K562 (cell line): ENCODE data around the gene CD19. TPM values are rescaled to one million over a fixed set of nuclear protein-coding genes. Genes with fewer than 3 reads are reported as not detected.
A peak's percentile ranks its signal among the peaks of the same experiment; 100 is the strongest.

Source experiments
- ZNF146 ChIP-seq: IDR thresholded peaks from one replicate; pipeline ENCODE4 v1.6.1; 2018; ENCODE audit warnings: missing compliant biosample characterization; ENCODE audit not compliant: unreplicated experiment
- polyA plus RNA-seq, 8 experiments: library from polyadenylated mRNA; depleted of rRNA in 4 of 8; stranded (reverse) in 5 of 8; unstranded in 3 of 8; fragments of >200 nt; fragmentation: Nextera tagmentation in 2 of 8; fragmentation: Illumina TruSeq in 1 of 8; extraction: Ambion mirVana in 2 of 8; extraction: Trizol in 1 of 8; gene quantifications; 2 replicates each; pipeline versions ENCODE4 v1.2.1 to v1.2.3, GENCODE V29; 2011 to 2014; ENCODE audit warnings: inconsistent platforms in 1 of 8, missing spikeins in 1 of 8
- total RNA-seq, 7 experiments: library from RNA; depleted of rRNA in 6 of 7; stranded (reverse); fragments of >200 nt in 6 of 7; fragmentation: Illumina TruSeq in 2 of 7; extraction: Trizol in 2 of 7; gene quantifications; 2 replicates each; pipeline versions ENCODE4 v1.2.1 to v1.2.3, GENCODE V29; 2011 to 2021; ENCODE audit warnings: low replicate concordance in 1 of 7
- TF ChIP-seq, protein P1 (sequence below): fragments of 450-650 bp; IDR thresholded peaks from 2 replicates; pipeline ENCODE4 v1.7.1; 2018; ENCODE audit warnings: mild to moderate bottlenecking, low read depth; ENCODE audit not compliant: partially characterized antibody
- TF ChIP-seq, protein P2 (sequence below): sonication (generic); formaldehyde crosslinking; IDR thresholded peaks from 2 replicates; pipeline ENCODE4 v1.8.0; 2022; ENCODE audit warnings: mild to moderate bottlenecking, missing genetic modification reagents, borderline replicate concordance
- TF ChIP-seq, protein P3 (sequence below): IDR thresholded peaks from 3 replicates; pipeline ENCODE4 v1.6.1; 2011; ENCODE audit warnings: borderline replicate concordance, mild to moderate bottlenecking, moderate library complexity; ENCODE audit not compliant: insufficient read length; ENCODE audit errors: extremely low read depth
- TF ChIP-seq, protein P4 (sequence below): sonication (generic); formaldehyde crosslinking; IDR thresholded peaks from 2 replicates; pipeline ENCODE4 v1.8.0; 2022; ENCODE audit warnings: mild to moderate bottlenecking, missing genetic modification reagents
- TF ChIP-seq, protein P5 (sequence below): fragments of 450-650 bp; IDR thresholded peaks from 2 replicates; pipeline ENCODE4 v1.6.1; 2017; ENCODE audit warnings: antibody characterized with exemption
- TF ChIP-seq, protein P6 (sequence below): fragments of 200-400 bp; formaldehyde crosslinking; IDR thresholded peaks from 2 replicates; pipeline ENCODE4 v1.6.1; 2017; ENCODE audit warnings: mild to moderate bottlenecking, low read depth, low read length, moderate library complexity
- TF ChIP-seq, protein P7 (sequence below): sonication (generic); formaldehyde crosslinking; IDR thresholded peaks from 2 replicates; pipeline ENCODE4 v1.8.0; 2022; ENCODE audit warnings: missing genetic modification reagents, mild to moderate bottlenecking, borderline replicate concordance

CD19 gene
- total and polyA plus RNA-seq, 9 of the 15 experiments (the other 6 are each of a cell fraction or from before 2014, with no cell fraction given): 0.27 to 3.7 (median 2.0) TPM; not detected in 1

DNA sequence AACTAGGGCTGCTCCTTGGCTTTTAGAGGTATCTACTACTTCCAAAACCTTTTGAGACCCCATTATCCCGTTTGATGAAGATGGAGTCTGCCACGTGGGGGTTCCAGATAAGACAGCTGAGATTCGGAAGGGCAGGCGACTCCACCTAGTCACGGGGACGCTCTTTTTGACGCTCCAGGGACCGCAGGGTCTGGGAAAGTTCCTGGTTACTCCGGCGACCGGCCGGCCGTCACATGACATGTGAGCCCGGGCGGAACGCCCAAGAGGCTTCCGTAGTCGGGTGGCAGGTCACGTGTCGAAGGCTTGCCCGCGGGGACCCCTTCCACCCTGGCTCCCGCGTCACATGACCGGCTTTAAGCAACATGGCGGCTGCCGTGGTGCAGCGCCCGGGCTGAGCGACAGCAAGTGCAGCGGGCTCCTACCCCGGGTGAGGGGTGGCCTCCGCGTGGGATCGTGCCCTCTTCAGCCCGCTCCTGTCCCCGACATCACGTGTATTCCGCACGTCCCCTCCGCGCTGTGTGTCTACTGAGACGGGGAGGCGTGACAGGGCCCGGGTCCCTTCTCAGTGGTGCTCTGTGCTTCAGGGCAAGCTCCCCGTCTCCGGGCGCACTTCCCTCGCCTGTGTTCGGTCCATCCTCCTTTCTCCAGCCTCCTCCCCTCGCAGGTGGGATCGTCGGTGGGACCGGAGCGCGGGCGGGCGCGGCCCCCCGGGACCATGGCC lies 42.8 kb downstream of the CD19 start, which contains the start of gene SPNS1 (continued):
- TF ChIP-seq, protein P1, sequence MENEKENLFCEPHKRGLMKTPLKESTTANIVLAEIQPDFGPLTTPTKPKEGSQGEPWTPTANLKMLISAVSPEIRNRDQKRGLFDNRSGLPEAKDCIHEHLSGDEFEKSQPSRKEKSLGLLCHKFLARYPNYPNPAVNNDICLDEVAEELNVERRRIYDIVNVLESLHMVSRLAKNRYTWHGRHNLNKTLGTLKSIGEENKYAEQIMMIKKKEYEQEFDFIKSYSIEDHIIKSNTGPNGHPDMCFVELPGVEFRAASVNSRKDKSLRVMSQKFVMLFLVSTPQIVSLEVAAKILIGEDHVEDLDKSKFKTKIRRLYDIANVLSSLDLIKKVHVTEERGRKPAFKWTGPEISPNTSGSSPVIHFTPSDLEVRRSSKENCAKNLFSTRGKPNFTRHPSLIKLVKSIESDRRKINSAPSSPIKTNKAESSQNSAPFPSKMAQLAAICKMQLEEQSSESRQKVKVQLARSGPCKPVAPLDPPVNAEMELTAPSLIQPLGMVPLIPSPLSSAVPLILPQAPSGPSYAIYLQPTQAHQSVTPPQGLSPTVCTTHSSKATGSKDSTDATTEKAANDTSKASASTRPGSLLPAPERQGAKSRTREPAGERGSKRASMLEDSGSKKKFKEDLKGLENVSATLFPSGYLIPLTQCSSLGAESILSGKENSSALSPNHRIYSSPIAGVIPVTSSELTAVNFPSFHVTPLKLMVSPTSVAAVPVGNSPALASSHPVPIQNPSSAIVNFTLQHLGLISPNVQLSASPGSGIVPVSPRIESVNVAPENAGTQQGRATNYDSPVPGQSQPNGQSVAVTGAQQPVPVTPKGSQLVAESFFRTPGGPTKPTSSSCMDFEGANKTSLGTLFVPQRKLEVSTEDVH: no peak
- TF ChIP-seq, protein P2, sequence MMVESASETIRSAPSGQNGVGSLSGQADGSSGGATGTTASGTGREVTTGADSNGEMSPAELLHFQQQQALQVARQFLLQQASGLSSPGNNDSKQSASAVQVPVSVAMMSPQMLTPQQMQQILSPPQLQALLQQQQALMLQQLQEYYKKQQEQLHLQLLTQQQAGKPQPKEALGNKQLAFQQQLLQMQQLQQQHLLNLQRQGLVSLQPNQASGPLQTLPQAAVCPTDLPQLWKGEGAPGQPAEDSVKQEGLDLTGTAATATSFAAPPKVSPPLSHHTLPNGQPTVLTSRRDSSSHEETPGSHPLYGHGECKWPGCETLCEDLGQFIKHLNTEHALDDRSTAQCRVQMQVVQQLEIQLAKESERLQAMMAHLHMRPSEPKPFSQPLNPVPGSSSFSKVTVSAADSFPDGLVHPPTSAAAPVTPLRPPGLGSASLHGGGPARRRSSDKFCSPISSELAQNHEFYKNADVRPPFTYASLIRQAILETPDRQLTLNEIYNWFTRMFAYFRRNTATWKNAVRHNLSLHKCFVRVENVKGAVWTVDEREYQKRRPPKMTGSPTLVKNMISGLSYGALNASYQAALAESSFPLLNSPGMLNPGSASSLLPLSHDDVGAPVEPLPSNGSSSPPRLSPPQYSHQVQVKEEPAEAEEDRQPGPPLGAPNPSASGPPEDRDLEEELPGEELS (CRISPR knock-in tag): no peak
- TF ChIP-seq, protein P3, sequence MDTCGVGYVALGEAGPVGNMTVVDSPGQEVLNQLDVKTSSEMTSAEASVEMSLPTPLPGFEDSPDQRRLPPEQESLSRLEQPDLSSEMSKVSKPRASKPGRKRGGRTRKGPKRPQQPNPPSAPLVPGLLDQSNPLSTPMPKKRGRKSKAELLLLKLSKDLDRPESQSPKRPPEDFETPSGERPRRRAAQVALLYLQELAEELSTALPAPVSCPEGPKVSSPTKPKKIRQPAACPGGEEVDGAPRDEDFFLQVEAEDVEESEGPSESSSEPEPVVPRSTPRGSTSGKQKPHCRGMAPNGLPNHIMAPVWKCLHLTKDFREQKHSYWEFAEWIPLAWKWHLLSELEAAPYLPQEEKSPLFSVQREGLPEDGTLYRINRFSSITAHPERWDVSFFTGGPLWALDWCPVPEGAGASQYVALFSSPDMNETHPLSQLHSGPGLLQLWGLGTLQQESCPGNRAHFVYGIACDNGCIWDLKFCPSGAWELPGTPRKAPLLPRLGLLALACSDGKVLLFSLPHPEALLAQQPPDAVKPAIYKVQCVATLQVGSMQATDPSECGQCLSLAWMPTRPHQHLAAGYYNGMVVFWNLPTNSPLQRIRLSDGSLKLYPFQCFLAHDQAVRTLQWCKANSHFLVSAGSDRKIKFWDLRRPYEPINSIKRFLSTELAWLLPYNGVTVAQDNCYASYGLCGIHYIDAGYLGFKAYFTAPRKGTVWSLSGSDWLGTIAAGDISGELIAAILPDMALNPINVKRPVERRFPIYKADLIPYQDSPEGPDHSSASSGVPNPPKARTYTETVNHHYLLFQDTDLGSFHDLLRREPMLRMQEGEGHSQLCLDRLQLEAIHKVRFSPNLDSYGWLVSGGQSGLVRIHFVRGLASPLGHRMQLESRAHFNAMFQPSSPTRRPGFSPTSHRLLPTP: no peak
- TF ChIP-seq, protein P4, sequence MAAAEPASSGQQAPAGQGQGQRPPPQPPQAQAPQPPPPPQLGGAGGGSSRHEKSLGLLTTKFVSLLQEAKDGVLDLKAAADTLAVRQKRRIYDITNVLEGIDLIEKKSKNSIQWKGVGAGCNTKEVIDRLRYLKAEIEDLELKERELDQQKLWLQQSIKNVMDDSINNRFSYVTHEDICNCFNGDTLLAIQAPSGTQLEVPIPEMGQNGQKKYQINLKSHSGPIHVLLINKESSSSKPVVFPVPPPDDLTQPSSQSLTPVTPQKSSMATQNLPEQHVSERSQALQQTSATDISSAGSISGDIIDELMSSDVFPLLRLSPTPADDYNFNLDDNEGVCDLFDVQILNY (CRISPR knock-in tag): 0 out of 2 replicates have a peak, but pooled peaks have one; percentile 52
- TF ChIP-seq, protein P5, sequence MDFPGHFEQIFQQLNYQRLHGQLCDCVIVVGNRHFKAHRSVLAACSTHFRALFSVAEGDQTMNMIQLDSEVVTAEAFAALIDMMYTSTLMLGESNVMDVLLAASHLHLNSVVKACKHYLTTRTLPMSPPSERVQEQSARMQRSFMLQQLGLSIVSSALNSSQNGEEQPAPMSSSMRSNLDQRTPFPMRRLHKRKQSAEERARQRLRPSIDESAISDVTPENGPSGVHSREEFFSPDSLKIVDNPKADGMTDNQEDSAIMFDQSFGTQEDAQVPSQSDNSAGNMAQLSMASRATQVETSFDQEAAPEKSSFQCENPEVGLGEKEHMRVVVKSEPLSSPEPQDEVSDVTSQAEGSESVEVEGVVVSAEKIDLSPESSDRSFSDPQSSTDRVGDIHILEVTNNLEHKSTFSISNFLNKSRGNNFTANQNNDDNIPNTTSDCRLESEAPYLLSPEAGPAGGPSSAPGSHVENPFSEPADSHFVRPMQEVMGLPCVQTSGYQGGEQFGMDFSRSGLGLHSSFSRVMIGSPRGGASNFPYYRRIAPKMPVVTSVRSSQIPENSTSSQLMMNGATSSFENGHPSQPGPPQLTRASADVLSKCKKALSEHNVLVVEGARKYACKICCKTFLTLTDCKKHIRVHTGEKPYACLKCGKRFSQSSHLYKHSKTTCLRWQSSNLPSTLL: no peak
- TF ChIP-seq, protein P6, sequence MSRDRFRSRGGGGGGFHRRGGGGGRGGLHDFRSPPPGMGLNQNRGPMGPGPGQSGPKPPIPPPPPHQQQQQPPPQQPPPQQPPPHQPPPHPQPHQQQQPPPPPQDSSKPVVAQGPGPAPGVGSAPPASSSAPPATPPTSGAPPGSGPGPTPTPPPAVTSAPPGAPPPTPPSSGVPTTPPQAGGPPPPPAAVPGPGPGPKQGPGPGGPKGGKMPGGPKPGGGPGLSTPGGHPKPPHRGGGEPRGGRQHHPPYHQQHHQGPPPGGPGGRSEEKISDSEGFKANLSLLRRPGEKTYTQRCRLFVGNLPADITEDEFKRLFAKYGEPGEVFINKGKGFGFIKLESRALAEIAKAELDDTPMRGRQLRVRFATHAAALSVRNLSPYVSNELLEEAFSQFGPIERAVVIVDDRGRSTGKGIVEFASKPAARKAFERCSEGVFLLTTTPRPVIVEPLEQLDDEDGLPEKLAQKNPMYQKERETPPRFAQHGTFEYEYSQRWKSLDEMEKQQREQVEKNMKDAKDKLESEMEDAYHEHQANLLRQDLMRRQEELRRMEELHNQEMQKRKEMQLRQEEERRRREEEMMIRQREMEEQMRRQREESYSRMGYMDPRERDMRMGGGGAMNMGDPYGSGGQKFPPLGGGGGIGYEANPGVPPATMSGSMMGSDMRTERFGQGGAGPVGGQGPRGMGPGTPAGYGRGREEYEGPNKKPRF: no peak
- peak; percentile 0 for TF ChIP-seq ZNF146 (CRISPR knock-in tag)
- TF ChIP-seq, protein P7, sequence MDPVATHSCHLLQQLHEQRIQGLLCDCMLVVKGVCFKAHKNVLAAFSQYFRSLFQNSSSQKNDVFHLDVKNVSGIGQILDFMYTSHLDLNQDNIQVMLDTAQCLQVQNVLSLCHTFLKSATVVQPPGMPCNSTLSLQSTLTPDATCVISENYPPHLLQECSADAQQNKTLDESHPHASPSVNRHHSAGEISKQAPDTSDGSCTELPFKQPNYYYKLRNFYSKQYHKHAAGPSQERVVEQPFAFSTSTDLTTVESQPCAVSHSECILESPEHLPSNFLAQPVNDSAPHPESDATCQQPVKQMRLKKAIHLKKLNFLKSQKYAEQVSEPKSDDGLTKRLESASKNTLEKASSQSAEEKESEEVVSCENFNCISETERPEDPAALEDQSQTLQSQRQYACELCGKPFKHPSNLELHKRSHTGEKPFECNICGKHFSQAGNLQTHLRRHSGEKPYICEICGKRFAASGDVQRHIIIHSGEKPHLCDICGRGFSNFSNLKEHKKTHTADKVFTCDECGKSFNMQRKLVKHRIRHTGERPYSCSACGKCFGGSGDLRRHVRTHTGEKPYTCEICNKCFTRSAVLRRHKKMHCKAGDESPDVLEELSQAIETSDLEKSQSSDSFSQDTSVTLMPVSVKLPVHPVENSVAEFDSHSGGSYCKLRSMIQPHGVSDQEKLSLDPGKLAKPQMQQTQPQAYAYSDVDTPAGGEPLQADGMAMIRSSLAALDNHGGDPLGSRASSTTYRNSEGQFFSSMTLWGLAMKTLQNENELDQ (CRISPR knock-in tag): no peak
